Peyer's patch (tissue), 4 donors: Measurements from ENCODE around the gene NFIB.

Source experiments
- CTCF ChIP-seq, 6 experiments: fragments of 450-650 bp in 4 of 6; fragments of 200-600 bp in 2 of 6; sonication (generic) in 1 of 6; IDR thresholded peaks; one replicate each; pipeline ENCODE4 v1.5.1; 2017 to 2019; ENCODE audit warnings: antibody characterized with exemption in 6 of 6, mild to moderate bottlenecking in 3 of 6, moderate library complexity in 1 of 6
- POLR2A ChIP-seq, 2 donors: fragments of 450-650 bp; IDR thresholded peaks; one replicate each; pipeline ENCODE4 v1.5.1; 2017; ENCODE audit warnings: antibody characterized with exemption in 2 of 2, mild to moderate bottlenecking in 2 of 2, moderate library complexity in 2 of 2

GRCh38 chr9:14307989-14308852 is 5.7 kb downstream of the NFIB start:
- no peak for TF ChIP-seq CTCF (IDR thresholded peaks at IDR 0.05)
- TF ChIP-seq POLR2A (IDR thresholded peaks at IDR 0.05), result no peak
